IMR-90 (cell line): ENCODE results near the gene TMEM214.

ENCODE experiments used
- CTCF ChIP-seq: conservative IDR thresholded peaks from 2 replicates; pipeline ENCODE4 v1.5.1; 2012; ENCODE audit warnings: mild to moderate bottlenecking, low read depth, low read length, improper control_type of control experiment
- ELK1 ChIP-seq: fragments of 150-350 bp; IDR thresholded peaks from 2 replicates; pipeline ENCODE4 v1.6.1; 2016; ENCODE audit warnings: low read depth, mild to moderate bottlenecking, low read length, moderate library complexity, borderline replicate concordance
- FOS ChIP-seq: fragments of 150-350 bp; IDR thresholded peaks from 2 replicates; pipeline ENCODE4 v1.6.1; 2016; ENCODE audit warnings: low read depth, low read length
- MAFK ChIP-seq: IDR thresholded peaks from 2 replicates; pipeline ENCODE4 v1.6.1; 2012; ENCODE audit warnings: low read depth, low read length, improper control_type of control experiment
- MAZ ChIP-seq: IDR thresholded peaks from 2 replicates; pipeline ENCODE4 v1.6.1; 2012; ENCODE audit warnings: low read depth, mild to moderate bottlenecking, low read length, improper control_type of control experiment, moderate library complexity, borderline replicate concordance
- POLR2A ChIP-seq: IDR thresholded peaks from 2 replicates; pipeline ENCODE4 v1.6.1; 2012; ENCODE audit warnings: mild to moderate bottlenecking, low read depth, low read length
- RCOR1 ChIP-seq: IDR thresholded peaks from 2 replicates; pipeline ENCODE4 v1.6.1; 2012; ENCODE audit warnings: mild to moderate bottlenecking, low read length, improper control_type of control experiment; ENCODE audit not compliant: insufficient replicate concordance
- RFX5 ChIP-seq: IDR thresholded peaks from 2 replicates; pipeline ENCODE4 v1.8.0; 2012; ENCODE audit warnings: low read depth, mild to moderate bottlenecking, low read length, moderate library complexity
- SMC3 ChIP-seq: fragments of 150-350 bp; IDR thresholded peaks from 2 replicates; pipeline ENCODE4 v1.6.1; 2016; ENCODE audit warnings: low read depth, mild to moderate bottlenecking, antibody characterized with exemption, low read length, moderate library complexity
- USF2 ChIP-seq: fragments of 150-350 bp; IDR thresholded peaks from 2 replicates; pipeline ENCODE4 v1.6.1; 2017; ENCODE audit warnings: mild to moderate bottlenecking, antibody characterized with exemption, low read length, low read depth

- TF ChIP-seq POLR2A (no peak), MAZ (no peak), CTCF (no peak), SMC3 (no peak), ELK1 (no peak), USF2 (no peak), FOS (no peak), MAFK (no peak), RCOR1 (no peak), RFX5 (no peak)
Observed at GRCh38 chr2:27007416-27008374, 25.1 kb upstream of the TMEM214 start.
